ENCODE results near the gene PC. TPM values are rescaled to one million over a fixed set of nuclear protein-coding genes. Genes with fewer than 3 reads are reported as not detected.

The PC gene
- total and polyA plus RNA-seq, 2 donors (not counting 3 experiments of a cell fraction or from before 2014, with no cell fraction given), result 5.5 to 17.5 TPM

- H3K9me1 ChIP-seq (replicated peaks; ENCODE audit: control insufficient read depth, extremely low read depth, insufficient read depth, low read length), result no peaks in the 10 kb centered on the region
- no peaks in the 10 kb centered on the region for H3K4me1 ChIP-seq (ENCODE audit: control insufficient read depth, extremely low read depth, insufficient read depth, low read length)
- DNase-seq (ENCODE audit: low read depth, low spot score), result no peak
- ChIA-PET CTCF (interaction anchor here (0.6 to 2.3 kb wide), 3 partner anchors 11 to 110 kb away, joined by 3 to 7 read pairs (median 3); partner anchors contain the start of gene PC), POLR2A (no interaction called here)
- TF ChIP-seq POLR2AphosphoS5 (IDR thresholded peaks at IDR 0.05; ENCODE audit: insufficient read depth, low read depth, low read length) (no peak), JUN (IDR thresholded peaks at IDR 0.05; ENCODE audit: borderline replicate concordance, insufficient read depth, insufficient read length, low read depth) (no peak), CTCF (IDR thresholded peaks at IDR 0.05; ENCODE audit: extremely low read depth in 1 of 2, insufficient read depth in 1 of 2, low read depth in 1 of 2, low read length in 2 of 2) (no peak), MAX (IDR thresholded peaks at IDR 0.05; ENCODE audit: insufficient read depth, insufficient read length) (no peak), MYC (IDR thresholded peaks at IDR 0.05; ENCODE audit: low read depth, low read length) (no peak), EZH2 (IDR thresholded peaks at IDR 0.05; ENCODE audit: borderline replicate concordance, low read depth, low read length, severe bottlenecking) (no peak), POLR2A (IDR thresholded peaks at IDR 0.05; ENCODE audit: low read depth, low read length) (no peak), FOS (IDR thresholded peaks at IDR 0.05; ENCODE audit: borderline replicate concordance, insufficient read depth, low read length) (no peak), GATA2 (IDR thresholded peaks at IDR 0.05; ENCODE audit: insufficient read depth, insufficient read length, low read depth, low read length) (no peak)
- FAIRE-seq, result no peak
- H3K79me2 ChIP-seq (ENCODE audit: control insufficient read depth, insufficient read depth, low read length), result no peaks in the 10 kb centered on the region
- dilution Hi-C loops (cut with MboI; ENCODE audit: extremely low pct_ligation_motif_present, low sequenced_read_pairs) (no loop called here), intact Hi-C loops (cut with micrococcal nuclease) (no loop called here)
- H3K9ac ChIP-seq (replicated peaks; ENCODE audit: extremely low read depth, insufficient read depth, low read length), result no peak overlapping the region
- no peaks in the 10 kb centered on the region for H4K20me1 ChIP-seq (replicated peaks; ENCODE audit: control insufficient read depth, extremely low read depth, insufficient read depth, low read length)
- no peaks in the 10 kb centered on the region for H3K9me3 ChIP-seq (replicated peaks; ENCODE audit: control insufficient read depth, insufficient read depth, low read length)
- H3K27me3 ChIP-seq (ENCODE audit: control insufficient read depth in 2 of 2, insufficient read depth in 2 of 2, low read length in 2 of 2), result no peaks in the 10 kb centered on the region
- no peak overlapping the region for H3K27ac ChIP-seq (ENCODE audit: insufficient read depth, low read depth, low read length)
- no peak overlapping the region for H3K4me3 ChIP-seq (replicated peaks in 1 of 3; ENCODE audit: insufficient read depth in 1 of 3, low read depth in 1 of 3, low read length in 3 of 3)
- no peak overlapping the region for H3K4me2 ChIP-seq (ENCODE audit: insufficient read depth, low read length)
- H2AFZ ChIP-seq (ENCODE audit: low read depth, low read length), result no peak overlapping the region
- H3K36me3 ChIP-seq (ENCODE audit: control insufficient read depth in 2 of 2, extremely low read depth in 1 of 2, insufficient read depth in 2 of 2, low read length in 2 of 2), result no peaks in the 10 kb centered on the region
- no TSS peak for BruUV-seq (replicated peaks)
Observed at GRCh38 chr11:66866511-66866986, 91.6 kb downstream of the PC start.

Measured in endothelial cell of umbilical vein (primary cell).